T1000 (cell line): ENCODE data around the gene TNIK.
"Not testable (repeated sequence)": the region's sequence is repeated elsewhere in the genome, so short reads cannot be mapped to it uniquely, and the experiment has no call there.

ENCODE experiments used
- DNase-seq: peaks from one replicate; lab custom pipeline; 2025; ENCODE audit warnings: mixed read lengths; lab: John Stamatoyannopoulos, UW

Gene TNIK

GRCh38 chr3:171311784-171312183 is 148.4 kb downstream of the TNIK start:
- no peak for DNase-seq

GRCh38 chr3:171309906-171310359 is 150.3 kb downstream of the TNIK start:
- DNase-seq: no peak

- no peak for DNase-seq
Measured at GRCh38 chr3:171307988-171308387, 152.2 kb downstream of the TNIK start.

- no peak for DNase-seq
Measured at GRCh38 chr3:171307046-171307585, 153.1 kb downstream of the TNIK start.

DNA sequence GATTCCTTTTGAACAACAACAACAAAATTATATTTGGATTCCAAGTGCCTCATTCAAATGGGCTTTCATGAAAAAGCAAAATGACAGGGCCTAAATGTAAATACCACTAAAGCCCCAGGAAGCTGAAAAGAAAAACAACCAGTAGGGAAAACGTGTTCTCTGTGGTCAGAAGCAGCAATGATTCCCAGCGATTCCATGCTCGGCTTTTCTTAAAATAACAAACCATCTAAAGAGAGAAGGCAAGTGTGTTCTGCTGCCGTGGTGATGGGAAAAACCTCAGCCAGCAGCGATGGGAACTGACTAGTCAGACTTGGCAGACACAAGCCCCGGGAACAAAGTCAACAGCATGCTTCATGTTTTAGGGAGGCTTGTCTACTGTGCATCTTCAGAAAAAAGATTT is 153.6 kb downstream of the TNIK start:
- peak; percentile 51 for DNase-seq

DNA sequence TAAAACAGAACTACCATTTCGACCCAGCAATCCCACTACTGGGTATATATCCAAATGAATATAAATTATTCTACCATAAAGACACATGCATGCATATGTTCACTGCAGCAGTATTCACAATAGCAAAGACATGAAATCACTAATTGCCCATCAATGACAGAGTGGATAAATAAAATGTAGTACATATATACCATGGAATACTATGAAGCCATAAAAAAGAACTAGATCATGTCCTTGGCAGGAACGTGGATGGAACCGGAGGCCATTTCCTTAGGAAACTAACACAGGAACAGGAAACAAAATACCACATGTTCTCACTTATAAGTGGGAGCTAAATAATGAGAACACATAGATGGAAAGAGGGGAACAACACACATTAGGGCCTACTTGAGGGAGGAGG is 154.4 kb downstream of the TNIK start:
- DNase-seq: not testable (repeated sequence)

- DNase-seq: not testable (repeated sequence)
Measured at GRCh38 chr3:171304498-171304897, 155.7 kb downstream of the TNIK start.

DNA sequence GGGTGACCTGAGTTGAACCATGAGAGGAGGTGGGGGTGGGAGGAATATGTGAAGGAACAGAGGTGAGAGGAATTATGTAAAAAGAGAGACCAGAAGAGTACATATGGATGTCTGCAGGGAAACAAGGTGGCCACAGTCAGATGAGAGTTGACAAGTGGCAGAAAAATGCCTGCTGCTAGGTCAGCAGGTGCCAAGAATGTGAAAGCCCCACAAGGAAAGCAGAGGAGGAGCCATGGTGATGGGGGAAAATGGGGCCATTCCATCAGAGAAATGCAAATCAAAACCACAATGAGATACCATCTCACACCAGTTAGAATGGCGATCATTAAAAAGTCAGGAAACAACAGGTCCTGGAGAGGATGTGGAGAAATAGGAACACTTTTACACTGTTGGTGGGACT is 156.2 kb downstream of the TNIK start:
- not testable (repeated sequence) for DNase-seq

GRCh38 chr3:171301998-171302397 is 158.2 kb downstream of the TNIK start:
- DNase-seq: no peak

GRCh38 chr3:171301002-171301401 is 159.2 kb downstream of the TNIK start:
- no peak for DNase-seq

GRCh38 chr3:171297951-171298350 is 162.3 kb downstream of the TNIK start:
- DNase-seq: no peak

DNA sequence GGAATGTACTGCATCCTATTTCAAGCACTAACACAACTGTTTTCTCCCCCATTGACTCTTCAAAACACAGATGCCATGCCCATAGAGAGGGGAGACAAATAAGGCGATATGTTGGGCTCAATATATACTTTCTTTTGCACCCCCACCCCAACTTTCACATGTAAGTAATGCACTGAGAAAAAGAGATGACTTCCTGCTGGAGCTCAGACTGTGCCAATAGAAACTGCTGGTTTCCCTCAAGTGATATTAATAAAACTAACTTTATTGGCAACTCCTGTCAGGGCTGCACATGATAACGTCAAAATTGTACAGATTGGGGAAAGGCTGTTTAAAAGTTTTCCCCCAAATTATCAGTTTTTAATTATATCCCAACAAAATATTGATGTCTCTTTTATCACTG is 163.0 kb downstream of the TNIK start:
- no peak for DNase-seq

DNA sequence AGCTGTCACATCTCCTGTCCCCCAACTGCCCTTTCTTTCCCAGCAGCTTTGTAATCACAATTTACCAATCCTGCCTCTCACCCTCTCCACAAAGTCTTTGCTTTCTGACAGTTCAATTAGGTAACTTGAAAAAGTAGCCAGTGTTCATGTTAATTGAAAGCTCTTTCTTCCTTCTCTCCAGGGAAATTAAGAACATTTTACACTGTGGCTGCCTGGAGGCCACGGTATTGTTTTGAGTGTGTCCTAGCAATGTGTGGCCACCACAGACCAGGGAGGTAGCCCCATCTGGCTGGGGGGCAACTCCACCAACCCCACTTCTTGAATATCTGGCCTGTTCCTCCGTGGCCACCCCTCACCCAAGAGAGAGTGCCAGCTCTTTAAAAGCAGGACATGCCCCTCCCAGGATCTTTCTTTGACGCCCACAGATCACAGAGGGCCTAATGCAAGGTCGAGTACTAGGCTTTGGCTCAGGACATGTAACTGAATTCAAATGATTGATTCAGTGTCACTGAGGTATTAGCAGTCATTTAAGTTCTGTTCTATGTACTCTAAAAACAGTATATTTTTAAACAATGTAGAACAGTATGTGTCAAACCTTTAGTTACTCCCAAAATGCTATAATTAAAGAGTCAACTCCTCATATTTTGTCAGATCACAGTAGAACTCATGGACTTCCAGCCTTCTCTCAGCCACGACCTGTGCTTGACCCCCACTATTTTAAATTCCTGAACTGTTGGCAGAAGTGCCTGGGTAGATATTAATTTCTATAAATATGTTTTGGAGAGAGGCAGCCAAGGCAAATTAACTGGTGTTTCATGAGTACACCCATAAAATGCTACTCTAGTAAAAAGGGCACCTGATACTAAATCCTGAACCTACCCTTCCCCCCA is 164.5 kb downstream of the TNIK start:
- no peak for DNase-seq

DNA sequence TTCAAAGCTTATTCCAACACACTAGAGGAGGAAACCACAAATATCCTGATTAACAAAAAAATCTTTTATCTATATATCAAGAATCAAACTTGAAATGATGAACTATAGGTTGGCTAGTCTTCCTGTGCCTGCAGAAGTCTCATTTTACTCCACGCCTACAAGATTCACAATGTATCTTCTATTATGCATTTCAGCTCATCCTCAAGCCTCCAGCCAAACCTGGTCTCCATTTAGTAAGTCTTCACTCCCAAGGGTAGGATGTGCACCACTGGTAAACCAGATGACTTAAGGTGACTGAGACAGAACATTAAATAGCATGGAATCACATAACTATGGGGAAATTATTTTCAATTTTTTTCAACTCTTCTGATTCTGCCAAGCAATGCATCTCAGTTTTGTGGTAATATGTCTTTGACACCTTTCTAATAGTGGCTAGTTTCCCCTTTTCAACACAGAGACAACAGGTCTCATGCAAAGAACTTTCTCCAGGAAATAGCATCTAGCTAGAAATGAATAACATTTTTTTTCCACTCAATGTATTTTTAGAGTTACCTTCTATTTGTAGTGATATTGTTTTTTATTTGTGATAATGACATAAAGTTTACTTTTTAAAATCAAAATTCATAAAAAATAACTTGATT is 166.9 kb downstream of the TNIK start:
- no peak for DNase-seq

GRCh38 chr3:171290680-171291079 is 169.5 kb downstream of the TNIK start:
- DNase-seq: no peak

- no peak for DNase-seq
Measured at GRCh38 chr3:171289291-171289690, 170.9 kb downstream of the TNIK start.

- DNase-seq: not testable (repeated sequence)
Measured at GRCh38 chr3:171287761-171288160, 172.4 kb downstream of the TNIK start.

- no peak for DNase-seq
Measured at GRCh38 chr3:171286580-171287249, 173.5 kb downstream of the TNIK start.

DNA sequence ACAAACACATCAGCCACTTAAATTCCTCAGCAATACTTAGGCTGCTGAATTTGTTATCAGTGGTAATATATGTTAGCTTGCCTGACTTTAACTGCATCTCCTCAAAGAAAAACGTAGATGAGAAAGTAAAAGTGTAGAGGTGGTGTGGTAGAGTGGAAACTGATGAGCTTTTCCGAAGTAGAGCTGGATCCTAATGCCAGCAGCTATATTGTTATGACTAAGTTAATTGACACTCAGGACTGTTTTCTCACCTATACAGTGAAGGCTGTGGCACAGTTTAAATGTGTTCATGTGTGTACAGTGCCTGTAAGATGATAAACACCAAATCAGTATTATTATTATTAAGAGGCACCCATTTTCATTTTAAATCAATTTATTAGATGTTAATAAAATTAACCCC is 174.9 kb downstream of the TNIK start:
- no peak for DNase-seq

- DNase-seq: peak; percentile 18
Measured at GRCh38 chr3:171284308-171285075, 175.7 kb downstream of the TNIK start.

DNA sequence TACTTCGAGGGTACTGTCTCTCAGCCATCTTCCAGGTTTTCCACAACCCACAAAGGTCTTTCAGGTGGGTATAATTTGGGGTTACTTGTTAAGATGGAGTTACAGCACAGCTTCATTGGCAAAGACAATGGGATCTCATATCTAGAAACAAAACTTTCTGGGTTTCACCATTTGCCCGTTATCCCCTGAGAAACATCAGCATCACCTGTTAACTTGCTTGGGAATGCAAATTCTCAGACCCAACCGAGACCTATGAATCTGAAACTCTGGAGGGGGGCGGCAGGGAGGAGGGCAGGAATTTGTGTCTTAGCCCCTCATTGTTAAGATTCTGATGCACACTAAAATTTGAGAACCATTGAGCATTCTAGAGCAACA is 176.4 kb downstream of the TNIK start:
- DNase-seq: no peak
